ENCODE measurements around the gene UBE2QL1.

UBE2QL1 gene

DNA sequence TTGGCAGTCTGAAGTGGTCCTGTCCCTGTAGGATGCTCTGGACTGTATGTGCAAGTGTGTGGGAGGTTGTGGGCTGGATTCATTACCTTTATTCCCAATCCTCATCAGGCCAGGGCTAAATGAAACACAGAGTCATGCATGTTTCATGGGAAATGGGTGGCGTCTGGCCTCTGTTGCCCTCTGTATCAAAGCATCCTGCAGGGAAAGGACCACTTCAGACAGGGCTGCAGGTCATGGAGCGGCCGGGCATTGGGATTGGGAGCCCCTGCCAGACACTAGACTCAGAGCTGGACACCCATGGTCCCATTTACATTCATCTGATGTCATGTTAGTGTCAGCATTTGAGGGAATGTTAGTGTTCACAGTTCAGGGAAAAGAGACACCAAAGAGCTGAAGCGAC lies 53.8 kb downstream of the UBE2QL1 start:
- Histone ChIP-seq H3K4me1 (peaks cover 18% of the 10 kb centered on the region), H3K4me3 (ENCODE audit: low read depth, low read length) (no peak overlapping the region), H3K9me3 (no peaks in the 10 kb centered on the region), H3K27me3 (no peaks in the 10 kb centered on the region), H3K36me3 (no peaks in the 10 kb centered on the region)
- no peak for TF ChIP-seq CTCF (IDR thresholded peaks at IDR 0.05; ENCODE audit: low read depth, low read length)
- DNase-seq: no peak

DNA sequence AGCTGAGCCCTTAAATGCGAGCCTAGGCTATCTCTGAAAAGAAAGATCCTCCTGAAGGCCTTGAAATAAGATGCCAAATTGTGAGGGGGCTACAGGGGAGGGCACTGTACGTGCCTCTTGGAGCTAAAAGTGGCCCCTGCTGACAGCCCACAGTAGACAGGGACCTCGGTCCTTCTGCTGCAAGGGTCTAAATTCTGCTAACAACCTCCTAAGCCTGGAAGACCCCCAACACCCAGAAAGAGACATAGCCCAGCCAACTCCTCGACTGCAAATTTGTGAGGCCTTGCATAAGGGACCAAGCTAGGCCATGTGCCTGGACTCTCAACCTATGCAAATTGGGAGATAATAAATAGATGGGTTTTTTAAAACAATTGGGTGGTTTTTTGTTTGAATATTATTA lies 54.7 kb downstream of the UBE2QL1 start:
- no peaks in the 10 kb centered on the region for H3K36me3 ChIP-seq
- no peak overlapping the region for H3K4me3 ChIP-seq (ENCODE audit: low read depth, low read length)
- H3K27me3 ChIP-seq: no peaks in the 10 kb centered on the region
- TF ChIP-seq CTCF (IDR thresholded peaks at IDR 0.05; ENCODE audit: low read depth, low read length): no peak
- DNase-seq: no peak
- peaks cover 18% of the 10 kb centered on the region for H3K4me1 ChIP-seq
- no peaks in the 10 kb centered on the region for H3K9me3 ChIP-seq

- peak; percentile 64 for DNase-seq
- no peaks in the 10 kb centered on the region for H3K27me3 ChIP-seq
- TF ChIP-seq CTCF (IDR thresholded peaks at IDR 0.05; ENCODE audit: low read depth, low read length): no peak
- peaks cover 8% of the 10 kb centered on the region; the same call in 1 of the 2 replicates for H3K4me1 ChIP-seq
- H3K4me3 ChIP-seq (ENCODE audit: low read depth, low read length): no peak overlapping the region
- no peaks in the 10 kb centered on the region for H3K36me3 ChIP-seq
- H3K9me3 ChIP-seq: no peaks in the 10 kb centered on the region
Measured at GRCh38 chr5:6504677-6505415, 56.2 kb downstream of the UBE2QL1 start.

GRCh38 chr5:6505416-6505755 lies 56.7 kb downstream of the UBE2QL1 start:
- Histone ChIP-seq H3K4me3 (ENCODE audit: low read depth, low read length) (no peak overlapping the region), H3K9me3 (no peaks in the 10 kb centered on the region), H3K4me1 (peaks cover 8% of the 10 kb centered on the region; the same call in 1 of the 2 replicates), H3K27me3 (no peaks in the 10 kb centered on the region), H3K36me3 (no peaks in the 10 kb centered on the region)
- no peak for TF ChIP-seq CTCF (IDR thresholded peaks at IDR 0.05; ENCODE audit: low read depth, low read length)
- no peak for DNase-seq

DNA sequence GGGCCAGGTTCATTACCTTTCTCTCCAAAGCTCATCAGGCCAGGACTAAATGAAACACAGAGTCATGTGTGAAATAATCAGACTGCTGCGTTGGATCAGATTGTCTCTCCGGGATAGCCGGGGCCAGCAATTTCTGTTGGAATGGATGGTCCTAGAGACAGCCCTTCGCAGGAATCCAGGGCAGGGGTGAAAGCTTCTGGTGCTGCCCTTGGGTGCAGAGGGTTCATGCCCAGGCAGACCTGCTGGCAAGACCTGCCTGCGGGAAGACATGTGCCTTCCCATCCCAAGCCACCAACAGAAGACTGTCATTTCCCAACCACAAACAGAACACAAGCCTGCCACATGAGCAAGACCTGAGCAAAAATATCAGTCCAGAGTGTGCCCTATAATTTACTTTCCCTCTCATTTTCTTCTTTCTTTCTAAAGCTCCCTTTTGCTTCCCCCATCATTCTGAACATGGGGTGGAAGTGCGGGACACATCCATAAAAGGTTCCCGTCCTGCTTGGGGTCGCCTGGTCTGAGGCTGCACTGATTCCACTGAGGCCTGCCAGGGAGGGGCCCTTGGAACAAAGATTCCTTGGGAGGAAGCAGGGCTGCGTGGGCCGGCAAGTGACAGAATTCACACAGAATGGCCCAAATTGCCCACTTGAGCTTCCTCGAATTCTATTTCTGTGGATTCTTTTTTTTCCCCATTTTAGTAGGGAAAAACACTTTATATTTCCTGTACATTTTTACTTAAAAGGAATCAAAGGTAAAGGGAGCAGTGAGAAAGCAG lies 57.3 kb downstream of the UBE2QL1 start:
- Histone ChIP-seq H3K4me1 (peaks cover 8% of the 10 kb centered on the region; the same call in 1 of the 2 replicates), H3K4me3 (ENCODE audit: low read depth, low read length) (no peak overlapping the region), H3K27me3 (no peaks in the 10 kb centered on the region), H3K9me3 (no peaks in the 10 kb centered on the region), H3K36me3 (no peaks in the 10 kb centered on the region)
- TF ChIP-seq CTCF (IDR thresholded peaks at IDR 0.05; ENCODE audit: low read depth, low read length): no peak
- no peak for DNase-seq

GRCh38 chr5:6506611-6507010 lies 58.0 kb downstream of the UBE2QL1 start:
- no peak for DNase-seq
- H3K4me3 ChIP-seq (ENCODE audit: low read depth, low read length): no peak overlapping the region
- no peaks in the 10 kb centered on the region for H3K9me3 ChIP-seq
- H3K36me3 ChIP-seq: no peaks in the 10 kb centered on the region
- H3K4me1 ChIP-seq: peaks cover 8% of the 10 kb centered on the region; the same call in 1 of the 2 replicates
- no peak for TF ChIP-seq CTCF (IDR thresholded peaks at IDR 0.05; ENCODE audit: low read depth, low read length)
- no peaks in the 10 kb centered on the region for H3K27me3 ChIP-seq
